HL-60 (cell line): ENCODE measurements around the gene NFIB.

Experiments used
- DNase-seq, 2 experiments: peaks; one replicate each; pipeline ENCODE4 v3.0.0-alpha.2; 2010 to 2020; ENCODE audit warnings: low read depth in 1 of 2, low spot score in 1 of 2
- H3K27ac ChIP-seq: fragments of 250-450 bp; sonication (Bioruptor Pico); replicated peaks from 2 replicates; pipeline ENCODE4 v1.5.1; 2020; ENCODE audit warnings: mild to moderate bottlenecking, moderate library complexity
- H3K27me3 ChIP-seq: fragments of 250-450 bp; sonication (Bioruptor Pico); 2 replicates; pipeline ENCODE4 v1.5.1; 2021; ENCODE audit warnings: mild to moderate bottlenecking, moderate library complexity; ENCODE audit not compliant: insufficient read depth, poor library complexity, severe bottlenecking
- H3K4me3 ChIP-seq: replicated peaks from 2 replicates; pipeline ENCODE4 v1.5.1; 2011; ENCODE audit warnings: mild to moderate bottlenecking, control low read depth, low read length; ENCODE audit not compliant: insufficient read depth
- CTCF ChIP-seq: IDR thresholded peaks from one replicate; pipeline ENCODE4 v1.5.1; 2011; ENCODE audit warnings: low read length, control low read depth, inconsistent platforms; ENCODE audit not compliant: insufficient read depth
- GABPA ChIP-seq: IDR thresholded peaks from 2 replicates; pipeline ENCODE4 v1.6.1; 2012; ENCODE audit warnings: low read depth
- POLR2AphosphoS5 ChIP-seq: IDR thresholded peaks from 2 replicates; pipeline ENCODE4 v1.6.1; 2012; ENCODE audit warnings: low read depth
- REST ChIP-seq: IDR thresholded peaks from 2 replicates; pipeline ENCODE4 v1.6.1; 2012; ENCODE audit warnings: low read depth; ENCODE audit not compliant: insufficient replicate concordance
- SPI1 ChIP-seq: IDR thresholded peaks from 2 replicates; pipeline ENCODE4 v1.6.1; 2012; ENCODE audit warnings: low read depth, mild to moderate bottlenecking, borderline replicate concordance

The NFIB gene

DNA sequence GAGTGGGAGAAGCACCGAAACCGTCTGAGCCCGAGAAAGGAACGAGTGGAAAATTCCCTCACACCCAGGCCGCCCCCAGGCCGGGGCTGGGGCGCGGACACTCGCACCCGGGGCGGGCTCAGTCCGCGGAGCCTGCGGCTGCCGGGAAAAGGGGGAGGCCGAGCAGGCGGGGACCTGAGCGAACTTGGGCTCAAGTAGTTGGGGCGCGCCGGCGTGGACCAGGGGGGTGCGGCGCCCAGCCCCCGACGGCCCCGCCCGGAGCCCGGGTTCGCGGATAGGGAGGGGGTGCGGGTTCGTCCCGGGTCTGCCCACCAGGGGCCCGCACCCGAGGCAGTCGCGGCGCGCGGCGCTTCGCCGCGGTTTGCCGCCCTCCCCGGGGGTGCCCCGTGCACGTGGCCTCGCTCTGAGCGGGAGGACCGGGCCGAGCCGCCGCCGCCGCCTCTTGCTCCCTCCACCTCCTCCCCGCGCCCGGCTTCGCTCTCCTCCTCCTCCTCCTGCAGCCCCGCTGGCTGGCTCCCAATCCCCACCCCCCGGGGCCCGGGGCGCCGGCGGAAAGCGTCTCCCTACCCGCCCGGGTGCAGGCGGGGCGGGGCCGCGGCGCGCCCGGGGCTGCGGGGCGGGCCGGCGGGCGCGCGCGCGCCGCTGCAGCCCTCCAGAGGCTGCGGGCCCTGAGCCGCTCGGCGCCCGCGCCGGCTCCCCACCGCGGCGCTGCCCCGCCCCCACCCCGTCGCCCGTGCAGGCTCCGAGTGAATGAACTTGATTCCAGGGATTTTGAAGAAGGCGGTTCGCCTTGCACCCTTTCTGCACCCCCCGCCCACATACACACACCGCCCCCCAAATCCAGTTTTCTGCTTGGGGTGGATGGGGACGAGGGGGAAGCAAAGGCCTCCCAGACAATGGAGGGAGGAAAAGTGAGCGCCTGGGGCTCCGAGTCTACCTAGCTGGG, 1.3 kb upstream of the NFIB start:
- no peak for DNase-seq
- Histone ChIP-seq H3K27ac (no peak overlapping the region), H3K4me3 (peak overlapping the region; percentile 16), H3K27me3 (no peaks in the 10 kb centered on the region)
- TF ChIP-seq REST (no peak), CTCF (no peak), SPI1 (no peak), GABPA (no peak), POLR2AphosphoS5 (no peak)

DNA sequence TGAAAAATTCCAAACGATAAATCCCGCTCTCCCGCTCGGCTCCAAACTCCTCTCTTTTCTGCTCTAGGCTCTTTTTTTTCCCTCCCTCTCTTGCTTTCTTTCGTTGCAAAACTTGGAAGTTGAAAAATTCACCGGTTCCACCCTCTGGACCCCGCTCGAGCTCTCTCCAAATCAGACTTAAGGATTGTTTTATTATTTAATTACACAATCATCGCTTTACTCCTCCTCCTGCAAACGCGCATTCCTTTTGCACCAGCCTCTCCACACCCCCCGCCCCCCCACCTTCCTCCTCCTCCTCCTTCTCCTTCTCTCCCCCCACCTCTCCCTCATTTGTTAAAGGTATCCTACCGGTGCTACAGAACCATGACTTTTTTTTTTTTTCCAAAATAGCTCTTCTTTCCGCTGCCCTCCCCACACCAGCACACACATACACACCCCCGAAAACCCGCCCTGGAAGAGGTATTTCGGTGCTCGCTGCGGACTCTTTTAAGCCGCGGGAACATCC, 535 bp upstream of the NFIB start:
- no peak for TF ChIP-seq CTCF
- no peak for TF ChIP-seq REST
- no peak for TF ChIP-seq POLR2AphosphoS5
- TF ChIP-seq SPI1 = no peak
- TF ChIP-seq GABPA = no peak
- peak overlapping the region; percentile 10; the same call in 1 of the 2 replicates for H3K4me3 ChIP-seq
- DNase-seq = no peak
- H3K27me3 ChIP-seq = no peaks in the 10 kb centered on the region
- no peak overlapping the region for H3K27ac ChIP-seq

DNA sequence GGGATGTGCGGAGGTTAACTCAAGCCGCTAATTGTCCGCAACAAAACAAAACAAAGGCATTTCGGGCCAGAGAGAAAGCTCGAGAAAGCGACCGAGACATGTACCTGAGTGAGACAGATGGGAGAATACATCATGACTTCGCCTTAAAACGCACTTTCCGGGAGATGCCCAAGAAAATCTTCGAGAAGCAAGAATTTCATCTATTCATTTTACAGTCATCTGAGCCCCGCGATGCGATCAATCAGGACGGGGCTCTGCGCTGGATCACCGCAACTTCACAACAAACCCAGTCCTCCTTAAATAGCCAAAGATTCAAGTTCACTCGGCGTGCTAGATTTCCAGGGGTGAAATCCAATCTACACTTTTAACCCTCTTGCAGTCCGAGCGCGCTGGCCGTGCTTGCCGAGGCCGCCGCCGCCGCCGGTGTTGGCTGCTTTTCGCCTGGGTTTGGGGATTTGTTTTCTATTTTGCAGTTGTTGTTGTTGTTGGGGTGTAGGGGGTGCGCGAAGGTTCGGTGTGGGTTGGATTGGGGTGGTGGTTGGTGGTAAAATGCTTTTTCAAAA, 482 bp downstream of the NFIB start:
- Histone ChIP-seq H3K27ac (no peak overlapping the region), H3K27me3 (no peaks in the 10 kb centered on the region), H3K4me3 (no peak overlapping the region)
- TF ChIP-seq GABPA (no peak), REST (no peak)
- DNase-seq = no peak
